ENCODE results near the gene PANX1.

DNA sequence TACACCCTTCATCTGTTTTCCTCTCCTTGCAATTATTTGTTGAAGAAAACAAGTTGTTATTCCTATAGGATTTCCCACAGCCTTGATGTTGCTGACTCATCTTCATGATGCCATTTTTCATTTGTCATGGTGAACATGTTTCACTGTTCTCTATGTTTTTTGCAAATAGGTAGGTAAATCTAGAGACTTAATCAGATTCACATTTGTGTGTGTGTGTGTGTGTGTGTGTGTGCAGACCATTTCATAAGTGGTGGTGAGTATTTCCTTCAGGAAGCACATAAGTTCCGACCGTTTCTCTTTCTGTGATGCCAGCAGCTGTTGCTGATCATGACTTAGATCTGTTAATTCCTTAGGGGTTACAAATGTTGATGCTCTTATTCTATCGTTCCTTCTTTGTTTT, 95.4 kb downstream of the PANX1 start:
- TF ChIP-seq, protein P1, sequence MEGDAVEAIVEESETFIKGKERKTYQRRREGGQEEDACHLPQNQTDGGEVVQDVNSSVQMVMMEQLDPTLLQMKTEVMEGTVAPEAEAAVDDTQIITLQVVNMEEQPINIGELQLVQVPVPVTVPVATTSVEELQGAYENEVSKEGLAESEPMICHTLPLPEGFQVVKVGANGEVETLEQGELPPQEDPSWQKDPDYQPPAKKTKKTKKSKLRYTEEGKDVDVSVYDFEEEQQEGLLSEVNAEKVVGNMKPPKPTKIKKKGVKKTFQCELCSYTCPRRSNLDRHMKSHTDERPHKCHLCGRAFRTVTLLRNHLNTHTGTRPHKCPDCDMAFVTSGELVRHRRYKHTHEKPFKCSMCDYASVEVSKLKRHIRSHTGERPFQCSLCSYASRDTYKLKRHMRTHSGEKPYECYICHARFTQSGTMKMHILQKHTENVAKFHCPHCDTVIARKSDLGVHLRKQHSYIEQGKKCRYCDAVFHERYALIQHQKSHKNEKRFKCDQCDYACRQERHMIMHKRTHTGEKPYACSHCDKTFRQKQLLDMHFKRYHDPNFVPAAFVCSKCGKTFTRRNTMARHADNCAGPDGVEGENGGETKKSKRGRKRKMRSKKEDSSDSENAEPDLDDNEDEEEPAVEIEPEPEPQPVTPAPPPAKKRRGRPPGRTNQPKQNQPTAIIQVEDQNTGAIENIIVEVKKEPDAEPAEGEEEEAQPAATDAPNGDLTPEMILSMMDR (IDR thresholded peaks at IDR 0.05) = no peak
- TF ChIP-seq POLR2A (IDR thresholded peaks at IDR 0.05) = no peak
